Stomach (tissue), 9 donors: ENCODE results near the gene ZFP91. TPM values are rescaled to one million over a fixed set of nuclear protein-coding genes. Genes with fewer than 3 reads are reported as not detected.

ENCODE experiments used
- DNase-seq, 2 donors: peaks; one replicate each; pipeline versions ENCODE4 v3.0.0 to v3.0.0-alpha.2; 2013 to 2019
- H3K27ac ChIP-seq, 5 donors: fragments of 200-600 bp in 4 of 5; sonication (generic) in 4 of 5; one replicate each; pipeline ENCODE4 v1.5.1; 2013 to 2019; ENCODE audit warnings: mild to moderate bottlenecking in 1 of 5, moderate library complexity in 1 of 5
- H3K27me3 ChIP-seq, 3 donors: fragments of 200-600 bp; sonication (generic); one replicate each; pipeline ENCODE4 v1.5.1; 2017 to 2019; ENCODE audit warnings: mixed run types in 1 of 3
- H3K36me3 ChIP-seq, 4 donors: fragments of 200-600 bp; sonication (generic); 1 replicate in 3 of 4; 2 replicates in 1 of 4; pipeline ENCODE4 v1.5.1; 2016 to 2019
- H3K4me1 ChIP-seq, 4 donors: fragments of 200-600 bp; sonication (generic); one replicate each; pipeline ENCODE4 v1.5.1; 2016 to 2019
- H3K4me3 ChIP-seq, 4 donors: fragments of 200-600 bp; sonication (generic) in 3 of 4; one replicate each; pipeline ENCODE4 v1.5.1; 2016 to 2019; ENCODE audit warnings: mild to moderate bottlenecking in 1 of 4
- H3K9me3 ChIP-seq, 4 donors: fragments of 200-600 bp; sonication (generic); one replicate each; pipeline ENCODE4 v1.5.1; 2016 to 2019
- EP300 ChIP-seq: sonication (generic); formaldehyde crosslinking; IDR thresholded peaks from one replicate; pipeline ENCODE4 v1.6.1; 2017; ENCODE audit warnings: antibody characterized with exemption
- POLR2A ChIP-seq, 4 donors: fragments of 450-650 bp; IDR thresholded peaks; one replicate each; pipeline ENCODE4 v1.6.1; 2016; ENCODE audit warnings: antibody characterized with exemption in 4 of 4, control low read depth in 2 of 4, mild to moderate bottlenecking in 1 of 4, moderate library complexity in 1 of 4
- POLR2AphosphoS5 ChIP-seq, 3 donors: sonication (generic); formaldehyde crosslinking; IDR thresholded peaks; one replicate each; pipeline ENCODE4 v1.6.1; 2016; ENCODE audit warnings: antibody characterized with exemption in 3 of 3
- WGBS, 5 donors: extraction: QIAGEN DNeasy Blood & Tissue Kit in 3 of 5; methylation state at CpG; one replicate each; pipeline versions ENCODE4 v1.1.5 to v1.1.7; 2013 to 2018; 5-methylcytosine and 5-hydroxymethylcytosine counted together
- intact Hi-C: fragments of 100-400 bp; cut with DNase I; formaldehyde crosslinking; loops from one replicate; pipeline ENCODE4 v1.15.1; 2023; ENCODE audit warnings: low total_unique reads
- polyA plus RNA-seq, 3 donors: library from polyadenylated mRNA; stranded (reverse); fragments of 200-250 nt; gene quantifications; one replicate each; pipeline ENCODE4 v1.2.3, GENCODE V29; 2013
- total RNA-seq, 5 donors: library from RNA; depleted of rRNA; stranded (reverse); fragments of >200 nt; gene quantifications; one replicate each; pipeline versions ENCODE4 v1.1.0 to v1.2.3, GENCODE V29; 2014 to 2016
- TF ChIP-seq, protein P1 (sequence below), 7 experiments: fragments of 450-650 bp in 4 of 7; fragments of 200-600 bp in 3 of 7; sonication (generic) in 3 of 7; IDR thresholded peaks; one replicate each; pipeline ENCODE4 v1.5.1; 2016 to 2019; ENCODE audit warnings: antibody characterized with exemption in 7 of 7, control low read depth in 2 of 7, mild to moderate bottlenecking in 1 of 7
- donor health status: healthy with polysubstance abuse.
- donor health status: Bipolar disorder and iron deficiency.
- donor health status: healthy.

The ZFP91 gene
- total and polyA plus RNA-seq, 8 donors, result 9.4 to 67.6 (median 28.9) TPM

DNA sequence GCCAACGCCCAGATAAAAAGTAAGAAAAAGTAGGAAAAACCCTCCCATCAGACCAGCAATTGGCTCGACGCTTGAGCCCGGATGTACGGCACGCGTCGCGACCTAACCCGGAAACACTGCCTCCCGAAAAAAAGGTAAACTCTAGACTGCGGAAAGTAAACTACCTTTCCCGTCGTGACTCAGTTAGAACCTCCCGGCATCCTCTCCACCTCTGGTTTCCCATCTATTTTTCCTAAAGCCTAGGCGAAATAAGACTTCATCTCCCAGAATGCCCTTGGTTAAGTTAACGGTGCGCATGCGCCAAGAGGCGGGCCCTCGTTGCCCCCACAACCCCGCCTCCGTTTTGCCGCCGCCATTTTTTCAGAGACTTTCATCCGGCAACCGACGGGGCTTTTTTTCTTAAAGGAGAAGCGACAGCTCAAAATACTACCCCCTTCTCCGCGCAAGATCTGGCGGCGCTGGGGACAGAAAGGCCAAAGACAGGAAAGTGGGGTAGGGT lies 678 bp upstream of the ZFP91 start:
- intact Hi-C loops, result no loop called here
- Histone ChIP-seq H3K27me3 (no peaks in the 10 kb centered on the region), H3K27ac (peak overlapping the region; percentile 95 to 100 (median 100)), H3K4me1 (peaks cover 28 to 77% (median 62%) of the 10 kb centered on the region in 4 donors), H3K4me3 (peak overlapping the region; percentile 72 to 100 (median 94)), H3K9me3 (no peaks in the 10 kb centered on the region), H3K36me3 (no peaks in the 10 kb centered on the region)
- TF ChIP-seq POLR2A (IDR thresholded peaks at IDR 0.05) (no peak), POLR2AphosphoS5 (IDR thresholded peaks at IDR 0.05) (peak in 2 of 3 donors; percentile 67 to 93)
- WGBS, 5 donors, result 0 to 1% (median 0%) methylated on average over 33 of the region's 33 CpGs
- peak; percentile 95 to 99 for DNase-seq

DNA sequence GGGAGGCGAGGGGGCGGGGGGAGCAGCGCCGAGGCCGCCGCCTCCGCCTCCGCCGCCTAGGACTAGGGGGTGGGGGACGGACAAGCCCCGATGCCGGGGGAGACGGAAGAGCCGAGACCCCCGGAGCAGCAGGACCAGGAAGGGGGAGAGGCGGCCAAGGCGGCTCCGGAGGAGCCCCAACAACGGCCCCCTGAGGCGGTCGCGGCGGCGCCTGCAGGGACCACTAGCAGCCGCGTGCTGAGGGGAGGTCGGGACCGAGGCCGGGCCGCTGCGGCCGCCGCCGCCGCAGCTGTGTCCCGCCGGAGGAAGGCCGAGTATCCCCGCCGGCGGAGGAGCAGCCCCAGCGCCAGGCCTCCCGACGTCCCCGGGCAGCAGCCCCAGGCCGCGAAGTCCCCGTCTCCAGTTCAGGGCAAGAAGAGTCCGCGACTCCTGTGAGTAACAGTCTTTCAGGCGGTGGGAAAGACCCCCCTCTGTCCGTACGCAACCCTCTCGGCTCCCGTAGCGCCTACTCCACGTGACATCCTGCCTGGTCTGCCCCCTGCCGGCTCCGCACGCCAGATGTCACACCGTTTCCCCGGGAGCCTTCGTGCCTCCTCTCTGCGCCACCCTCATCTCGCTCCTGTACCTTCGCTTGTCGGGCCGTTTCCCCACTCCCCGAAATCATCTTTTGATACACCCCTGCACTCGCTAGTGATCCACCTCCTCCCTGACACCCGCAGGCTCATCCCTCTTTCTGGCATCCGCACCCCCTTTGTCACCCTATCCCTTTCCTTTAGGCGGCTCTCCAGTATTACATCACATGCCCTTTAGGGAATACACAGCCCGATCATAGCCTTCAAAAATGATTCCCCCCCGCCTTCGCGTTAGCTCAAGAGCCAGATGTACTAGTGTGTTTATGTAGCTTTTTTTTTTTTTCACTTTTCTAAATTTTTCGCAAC lies 598 bp downstream of the ZFP91 start:
- peak; percentile 91 to 97 for DNase-seq
- peak; percentile 95 to 96 (median 96) for TF ChIP-seq POLR2AphosphoS5 (IDR thresholded peaks at IDR 0.05)
- peak in 1 of 4 donors; percentile 44 for TF ChIP-seq POLR2A (IDR thresholded peaks at IDR 0.05)
- no peak for TF ChIP-seq EP300
- TF ChIP-seq, protein P1, sequence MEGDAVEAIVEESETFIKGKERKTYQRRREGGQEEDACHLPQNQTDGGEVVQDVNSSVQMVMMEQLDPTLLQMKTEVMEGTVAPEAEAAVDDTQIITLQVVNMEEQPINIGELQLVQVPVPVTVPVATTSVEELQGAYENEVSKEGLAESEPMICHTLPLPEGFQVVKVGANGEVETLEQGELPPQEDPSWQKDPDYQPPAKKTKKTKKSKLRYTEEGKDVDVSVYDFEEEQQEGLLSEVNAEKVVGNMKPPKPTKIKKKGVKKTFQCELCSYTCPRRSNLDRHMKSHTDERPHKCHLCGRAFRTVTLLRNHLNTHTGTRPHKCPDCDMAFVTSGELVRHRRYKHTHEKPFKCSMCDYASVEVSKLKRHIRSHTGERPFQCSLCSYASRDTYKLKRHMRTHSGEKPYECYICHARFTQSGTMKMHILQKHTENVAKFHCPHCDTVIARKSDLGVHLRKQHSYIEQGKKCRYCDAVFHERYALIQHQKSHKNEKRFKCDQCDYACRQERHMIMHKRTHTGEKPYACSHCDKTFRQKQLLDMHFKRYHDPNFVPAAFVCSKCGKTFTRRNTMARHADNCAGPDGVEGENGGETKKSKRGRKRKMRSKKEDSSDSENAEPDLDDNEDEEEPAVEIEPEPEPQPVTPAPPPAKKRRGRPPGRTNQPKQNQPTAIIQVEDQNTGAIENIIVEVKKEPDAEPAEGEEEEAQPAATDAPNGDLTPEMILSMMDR (IDR thresholded peaks at IDR 0.05), result peak in 6 of 7 experiments; percentile 63 to 97 (median 80)
- Histone ChIP-seq H3K4me3 (peak overlapping the region; percentile 72 to 100 (median 94)), H3K27me3 (no peaks in the 10 kb centered on the region), H3K4me1 (peaks cover 16 to 77% (median 59%) of the 10 kb centered on the region in 4 donors), H3K36me3 (no peaks in the 10 kb centered on the region), H3K27ac (peak overlapping the region; percentile 95 to 100 (median 100)), H3K9me3 (no peaks in the 10 kb centered on the region)
- WGBS, 5 donors, result 0 to 1% (median 1%) methylated on average over 37 to 78 of the region's 78 CpGs
- intact Hi-C loops, result no loop called here

- peaks cover 22 to 76% (median 59%) of the 10 kb centered on the region in 4 donors for H3K4me1 ChIP-seq
Observed at GRCh38 chr11:58580311-58580710, 1.4 kb downstream of the ZFP91 start.

DNA sequence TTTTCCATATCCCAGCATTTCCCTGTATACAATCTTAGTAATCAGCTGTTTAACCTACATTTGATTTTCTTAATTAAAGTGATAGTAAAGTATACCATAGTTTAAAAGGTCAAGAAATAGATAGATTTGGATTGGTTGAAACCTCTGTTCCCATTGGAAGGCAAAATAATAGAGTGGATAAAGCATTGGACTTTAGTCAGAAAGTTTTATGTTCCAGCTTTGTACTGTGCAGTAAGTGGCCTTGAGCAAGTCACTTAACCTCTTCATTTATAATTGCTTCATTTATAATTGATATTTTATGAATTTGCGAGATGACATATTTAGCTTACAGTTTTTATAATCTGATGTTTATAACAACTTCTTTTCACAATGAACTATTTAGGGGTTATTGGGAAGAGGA lies 3.6 kb downstream of the ZFP91 start:
- TF ChIP-seq, protein P1 (IDR thresholded peaks at IDR 0.05), result no peak
- TF ChIP-seq POLR2AphosphoS5 (IDR thresholded peaks at IDR 0.05) (no peak), EP300 (no peak), POLR2A (IDR thresholded peaks at IDR 0.05) (no peak)
- Histone ChIP-seq H3K9me3 (no peaks in the 10 kb centered on the region), H3K4me3 (no peak overlapping the region), H3K27me3 (no peaks in the 10 kb centered on the region), H3K36me3 (peaks cover 0 to 20% (median 0%) of the 10 kb centered on the region in 4 donors), H3K4me1 (peaks cover 14 to 73% (median 50%) of the 10 kb centered on the region in 4 donors), H3K27ac (no peak overlapping the region)
- no peak for DNase-seq
- WGBS, 5 donors, result 81 to 96% (median 91%) methylated on average over 1 of the region's 1 CpG
- intact Hi-C loops, result no loop called here

More at GRCh38 chr11:58580311-58580710, 1.4 kb downstream of the ZFP91 start:
- H3K27me3 ChIP-seq, result no peaks in the 10 kb centered on the region
- TF ChIP-seq, protein P1 (IDR thresholded peaks at IDR 0.05), result no peak
- TF ChIP-seq POLR2AphosphoS5 (IDR thresholded peaks at IDR 0.05) (no peak), EP300 (no peak), POLR2A (IDR thresholded peaks at IDR 0.05) (no peak)
- DNase-seq, result no peak
- intact Hi-C loops, result no loop called here
- peak overlapping the region in 4 of 5 donors; percentile 99 to 100 (median 100) for H3K27ac ChIP-seq
- no peaks in the 10 kb centered on the region for H3K9me3 ChIP-seq
- peak overlapping the region; percentile 72 to 100 (median 94) for H3K4me3 ChIP-seq
- 3 to 10% (median 4%) methylated on average over 2 of the region's 2 CpGs for WGBS, 5 donors
- H3K36me3 ChIP-seq, result peaks cover 0 to under 1% (median 0%) of the 10 kb centered on the region in 4 donors
